ENCODE measurements around the gene RBFOX2.
"Not testable (repeated sequence)": the region's sequence is repeated elsewhere in the genome, so short reads cannot be mapped to it uniquely, and the experiment has no call there.

RBFOX2 gene

GRCh38 chr22:35824256-35824655, 204.4 kb downstream of the RBFOX2 start:
- no peak for DNase-seq (ENCODE audit: low read depth)

- no peak for DNase-seq (ENCODE audit: low read depth)
Observed at GRCh38 chr22:35821654-35822053, 207.0 kb downstream of the RBFOX2 start.

- no peak for DNase-seq (ENCODE audit: low read depth)
Observed at GRCh38 chr22:35819421-35819820, 209.2 kb downstream of the RBFOX2 start.

- DNase-seq (ENCODE audit: low read depth) = no peak
Observed at GRCh38 chr22:35818897-35819296, 209.7 kb downstream of the RBFOX2 start.

- DNase-seq (ENCODE audit: low read depth) = no peak
Observed at GRCh38 chr22:35812600-35812999, 216.0 kb downstream of the RBFOX2 start.

GRCh38 chr22:35811670-35812069, 217.0 kb downstream of the RBFOX2 start:
- no peak for DNase-seq (ENCODE audit: low read depth)

GRCh38 chr22:35809816-35810215, 218.8 kb downstream of the RBFOX2 start:
- no peak for DNase-seq (ENCODE audit: low read depth)

- no peak for DNase-seq (ENCODE audit: low read depth)
Observed at GRCh38 chr22:35808377-35808776, 220.2 kb downstream of the RBFOX2 start.

- DNase-seq (ENCODE audit: low read depth) = not testable (repeated sequence)
Observed at GRCh38 chr22:35806668-35807067, 222.0 kb downstream of the RBFOX2 start.

GRCh38 chr22:35805466-35805865, 223.2 kb downstream of the RBFOX2 start:
- DNase-seq (ENCODE audit: low read depth) = no peak

GRCh38 chr22:35804421-35804820, 224.2 kb downstream of the RBFOX2 start:
- no peak for DNase-seq (ENCODE audit: low read depth)

GRCh38 chr22:35802885-35803284, 225.7 kb downstream of the RBFOX2 start:
- DNase-seq (ENCODE audit: low read depth) = no peak

GRCh38 chr22:35801301-35801700, 227.3 kb downstream of the RBFOX2 start:
- not testable (repeated sequence) for DNase-seq (ENCODE audit: low read depth)

- no peak for DNase-seq (ENCODE audit: low read depth)
Observed at GRCh38 chr22:35799150-35799549, 229.5 kb downstream of the RBFOX2 start.

GRCh38 chr22:35797411-35797810, 231.2 kb downstream of the RBFOX2 start:
- DNase-seq (ENCODE audit: low read depth) = no peak

- DNase-seq (ENCODE audit: low read depth) = no peak
Observed at GRCh38 chr22:35795476-35795875, 233.1 kb downstream of the RBFOX2 start.

GRCh38 chr22:35792506-35792905, 236.1 kb downstream of the RBFOX2 start:
- no peak for DNase-seq (ENCODE audit: low read depth)

GRCh38 chr22:35791788-35792187, 236.8 kb downstream of the RBFOX2 start:
- DNase-seq (ENCODE audit: low read depth) = not testable (repeated sequence)

GRCh38 chr22:35785181-35785923, 243.3 kb downstream of the RBFOX2 start:
- no peak for DNase-seq (ENCODE audit: low read depth)

- DNase-seq (ENCODE audit: low read depth) = no peak
Observed at GRCh38 chr22:35784633-35785032, 244.0 kb downstream of the RBFOX2 start.

GRCh38 chr22:35783943-35784614, 244.5 kb downstream of the RBFOX2 start:
- no peak for DNase-seq (ENCODE audit: low read depth)

GRCh38 chr22:35782504-35782903, 246.1 kb downstream of the RBFOX2 start:
- DNase-seq (ENCODE audit: low read depth) = no peak

GRCh38 chr22:35781898-35782297, 246.7 kb downstream of the RBFOX2 start:
- DNase-seq (ENCODE audit: low read depth) = no peak
